ENCODE results near the gene ARHGEF7. TPM values are rescaled to one million over a fixed set of nuclear protein-coding genes. Genes with fewer than 3 reads are reported as not detected.

The ARHGEF7 gene
- total RNA-seq, 2 donors from 2014 or later, result 49.5 to 53.5 TPM

DNA sequence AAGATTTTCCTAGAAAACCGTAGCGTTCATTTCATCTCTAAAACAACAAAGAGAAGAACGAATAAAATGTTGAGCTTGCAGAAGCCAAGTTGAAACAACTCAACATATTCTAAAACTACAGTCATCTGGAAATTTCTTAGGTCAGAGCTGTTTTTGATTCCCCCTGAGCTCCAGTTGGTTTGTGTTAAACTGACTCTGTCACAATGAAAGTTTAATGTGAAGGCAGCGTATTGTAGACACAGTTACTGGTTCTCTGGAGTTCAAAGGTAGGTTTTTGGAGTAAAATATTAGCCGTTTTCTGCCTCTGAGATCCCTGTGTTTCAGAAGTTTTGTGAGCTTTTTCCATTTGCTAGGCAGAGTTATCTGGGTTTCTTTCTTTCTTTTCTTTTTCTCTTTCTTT is 2.2 kb downstream of the ARHGEF7 start:
- DNase-seq, result no peak
- H3K4me1 ChIP-seq (ENCODE audit: control insufficient read depth, insufficient read depth, low read length), result no peaks in the 10 kb centered on the region
- no peak overlapping the region for H3K9ac ChIP-seq (ENCODE audit: extremely low read depth, low read length, poor library complexity, severe bottlenecking)
- no peak overlapping the region for H3K4me3 ChIP-seq (ENCODE audit: low read length)
- no peaks in the 10 kb centered on the region for H3K9me3 ChIP-seq (ENCODE audit: control insufficient read depth, low read length)
- H3K27me3 ChIP-seq (ENCODE audit: control insufficient read depth, insufficient read depth, low read length, poor library complexity, severe bottlenecking), result peaks cover 58% of the 10 kb centered on the region
- WGBS, 2 experiments (ENCODE audit: insufficient coverage in 1 of 2, insufficient read length in 1 of 2), result 93 to 94% methylated on average over 5 of the region's 5 CpGs
- Mint-ChIP-seq H3K9me3 (no peaks in the 10 kb centered on the region), H3K27ac (no peak overlapping the region), H3K4me1 (peaks cover 5% of the 10 kb centered on the region), H3K36me3 (ENCODE audit: low read depth) (no peaks in the 10 kb centered on the region), H3K27me3 (ENCODE audit: insufficient read depth) (peaks cover 63% of the 10 kb centered on the region), H3K4me3 (no peak overlapping the region)
- no peaks in the 10 kb centered on the region for H3K36me3 ChIP-seq (ENCODE audit: control insufficient read depth, insufficient read depth, low read length)
- no peak for TF ChIP-seq CTCF (conservative IDR thresholded peaks at IDR 0.05)
- H3K27ac ChIP-seq (ENCODE audit: low read depth, low read length), result no peak overlapping the region

GRCh38 chr13:111117961-111118360 is 2.9 kb downstream of the ARHGEF7 start:
- Histone ChIP-seq H3K9ac (ENCODE audit: extremely low read depth, low read length, poor library complexity, severe bottlenecking) (no peak overlapping the region), H3K9me3 (ENCODE audit: control insufficient read depth, low read length) (no peaks in the 10 kb centered on the region), H3K27me3 (ENCODE audit: control insufficient read depth, insufficient read depth, low read length, poor library complexity, severe bottlenecking) (peaks cover 51% of the 10 kb centered on the region), H3K4me3 (ENCODE audit: low read length) (no peak overlapping the region), H3K27ac (ENCODE audit: low read depth, low read length) (no peak overlapping the region), H3K4me1 (ENCODE audit: control insufficient read depth, insufficient read depth, low read length) (no peaks in the 10 kb centered on the region), H3K36me3 (ENCODE audit: control insufficient read depth, insufficient read depth, low read length) (no peaks in the 10 kb centered on the region)
- H3K27ac Mint-ChIP-seq, result no peak overlapping the region
- H3K27me3 Mint-ChIP-seq (ENCODE audit: insufficient read depth), result peaks cover 56% of the 10 kb centered on the region
- no peak for TF ChIP-seq CTCF (conservative IDR thresholded peaks at IDR 0.05)
- H3K36me3 Mint-ChIP-seq (ENCODE audit: low read depth), result no peaks in the 10 kb centered on the region
- WGBS, 2 experiments (ENCODE audit: insufficient coverage in 1 of 2, insufficient read length in 1 of 2), result 91 to 93% methylated on average over 6 to 10 of the region's 10 CpGs
- no peak overlapping the region for H3K4me3 Mint-ChIP-seq
- no peaks in the 10 kb centered on the region for H3K9me3 Mint-ChIP-seq
- DNase-seq, result no peak
- H3K4me1 Mint-ChIP-seq, result peaks cover 5% of the 10 kb centered on the region

GRCh38 chr13:111118898-111119607 is 3.9 kb downstream of the ARHGEF7 start:
- Histone ChIP-seq H3K4me3 (ENCODE audit: low read length) (no peak overlapping the region), H3K27ac (ENCODE audit: low read depth, low read length) (no peak overlapping the region), H3K36me3 (ENCODE audit: control insufficient read depth, insufficient read depth, low read length) (no peaks in the 10 kb centered on the region), H3K9me3 (ENCODE audit: control insufficient read depth, low read length) (no peaks in the 10 kb centered on the region), H3K27me3 (ENCODE audit: control insufficient read depth, insufficient read depth, low read length, poor library complexity, severe bottlenecking) (peaks cover 41% of the 10 kb centered on the region), H3K9ac (ENCODE audit: extremely low read depth, low read length, poor library complexity, severe bottlenecking) (no peak overlapping the region), H3K4me1 (ENCODE audit: control insufficient read depth, insufficient read depth, low read length) (no peaks in the 10 kb centered on the region)
- Mint-ChIP-seq H3K27ac (no peak overlapping the region), H3K27me3 (ENCODE audit: insufficient read depth) (peaks cover 45% of the 10 kb centered on the region), H3K36me3 (ENCODE audit: low read depth) (no peaks in the 10 kb centered on the region), H3K9me3 (no peaks in the 10 kb centered on the region), H3K4me1 (peaks cover 5% of the 10 kb centered on the region), H3K4me3 (no peak overlapping the region)
- no peak for DNase-seq
- no peak for TF ChIP-seq CTCF (conservative IDR thresholded peaks at IDR 0.05)
- 88 to 93% methylated on average over 4 to 9 of the region's 9 CpGs for WGBS, 2 experiments (ENCODE audit: insufficient coverage in 1 of 2, insufficient read length in 1 of 2)
